ENCODE data around the gene FANCL. TPM values are rescaled to one million over a fixed set of nuclear protein-coding genes. Genes with fewer than 3 reads are reported as not detected.
"Not testable (repeated sequence)": the region's sequence is repeated elsewhere in the genome, so short reads cannot be mapped to it uniquely, and the experiment has no call there.

Gene FANCL
- total and polyA plus RNA-seq, 9 of the 15 experiments (the other 6 are each of a cell fraction or from before 2014, with no cell fraction given), result 36.7 to 120 (median 58.5) TPM

- intact Hi-C loops (cut with micrococcal nuclease); ATAC-seq: not testable (repeated sequence)
Observed at GRCh38 chr2:58187022-58187421, 54.1 kb downstream of the FANCL start.

GRCh38 chr2:58186501-58186900 lies 54.6 kb downstream of the FANCL start:
- BruUV-seq (replicated peaks), result no TSS peak
- 89% methylated on average over 4 of the region's 4 CpGs for WGBS (ENCODE audit: insufficient coverage, low coverage, missing lambda C conversion rate)

More at GRCh38 chr2:58187022-58187421, 54.1 kb downstream of the FANCL start:
- CTCF ChIA-PET (ENCODE audit: low intra/inter-chr PET ratio); DNase-seq (ENCODE audit: extremely low read depth in 1 of 4, low spot score in 3 of 4); FAIRE-seq; H3K27ac ChIP-seq (ENCODE audit: extremely low read depth, low read depth, low read length); H3K9ac ChIP-seq (ENCODE audit: insufficient read depth in 1 of 2, low read depth in 2 of 2, low read length in 2 of 2); H4K20me1 ChIP-seq (replicated peaks; ENCODE audit: control insufficient read depth, insufficient read depth, low read length); H3K4me2 ChIP-seq (ENCODE audit: insufficient read depth, low read length); H3K9me3 ChIP-seq (replicated peaks; ENCODE audit: control insufficient read depth, insufficient read depth, low read depth, low read length); H3K4me3 ChIP-seq; H3K9me1 ChIP-seq (ENCODE audit: control insufficient read depth, insufficient read depth, low read length); H3K79me2 ChIP-seq (ENCODE audit: control insufficient read depth, insufficient read depth, low read length); H3K4me1 ChIP-seq (replicated peaks in 1 of 2; ENCODE audit: control insufficient read depth in 2 of 2, insufficient read depth in 2 of 2, low read length in 2 of 2); POLR2A ChIA-PET; BruUV-seq (replicated peaks); H2AFZ ChIP-seq (ENCODE audit: low read depth, low read length); H3K27me3 ChIP-seq (ENCODE audit: control insufficient read depth in 2 of 2, insufficient read depth in 2 of 2, low read length in 2 of 2); in situ Hi-C loops (cut with MboI): not testable (repeated sequence)
- 0 out of 4 replicates have a peak, but pooled peaks of 1 of the 2 experiments have one; percentile 10 for TF ChIP-seq KDM1A (IDR thresholded peaks at IDR 0.05)
- TF ChIP-seq RBM25 (IDR thresholded peaks at IDR 0.05; ENCODE audit: low read depth, low read length, severe bottlenecking), result peak; percentile 6
- TF ChIP-seq ZNF146 (CRISPR knock-in tag; IDR thresholded peaks at IDR 0.05; ENCODE audit: unreplicated experiment), result peak; percentile 95
- WGBS (ENCODE audit: insufficient coverage, low coverage, missing lambda C conversion rate), result 93% methylated on average over 5 of the region's 6 CpGs
- peaks cover 18% of the 10 kb centered on the region; the same call in 2 of the 3 replicates for H3K36me3 ChIP-seq (ENCODE audit: control insufficient read depth, insufficient read depth, low read length)

More at GRCh38 chr2:58186501-58186900, 54.6 kb downstream of the FANCL start:
- no peak for ATAC-seq
- Histone ChIP-seq H3K27ac (ENCODE audit: extremely low read depth, low read depth, low read length) (no peak overlapping the region), H3K4me1 (replicated peaks in 1 of 2; ENCODE audit: control insufficient read depth in 2 of 2, insufficient read depth in 2 of 2, low read length in 2 of 2) (no peaks in the 10 kb centered on the region), H2AFZ (ENCODE audit: low read depth, low read length) (no peak overlapping the region), H3K4me2 (ENCODE audit: insufficient read depth, low read length) (no peak overlapping the region), H3K27me3 (ENCODE audit: control insufficient read depth in 2 of 2, insufficient read depth in 2 of 2, low read length in 2 of 2) (no peaks in the 10 kb centered on the region), H4K20me1 (replicated peaks; ENCODE audit: control insufficient read depth, insufficient read depth, low read length) (no peaks in the 10 kb centered on the region), H3K9me1 (ENCODE audit: control insufficient read depth, insufficient read depth, low read length) (no peaks in the 10 kb centered on the region), H3K36me3 (ENCODE audit: control insufficient read depth, insufficient read depth, low read length) (peaks cover 18% of the 10 kb centered on the region; the same call in 2 of the 3 replicates), H3K9me3 (replicated peaks; ENCODE audit: control insufficient read depth, insufficient read depth, low read depth, low read length) (no peaks in the 10 kb centered on the region), H3K79me2 (ENCODE audit: control insufficient read depth, insufficient read depth, low read length) (no peaks in the 10 kb centered on the region), H3K4me3 (no peak overlapping the region), H3K9ac (ENCODE audit: insufficient read depth in 1 of 2, low read depth in 2 of 2, low read length in 2 of 2) (no peak overlapping the region)
- in situ Hi-C loops (cut with MboI), result no loop called here
- ChIA-PET POLR2A (no interaction called here), CTCF (ENCODE audit: low intra/inter-chr PET ratio) (no interaction called here)
- intact Hi-C loops (cut with micrococcal nuclease), result no loop called here
- TF ChIP-seq ZNF507 (tag; conservative IDR thresholded peaks at IDR 0.05) (no peak), MEF2D (tag; conservative IDR thresholded peaks at IDR 0.05; ENCODE audit: low read depth) (no peak), RNF219 (CRISPR knock-in tag; IDR thresholded peaks at IDR 0.05) (no peak), SREBF1 (IDR thresholded peaks at IDR 0.05; ENCODE audit: borderline replicate concordance, low read depth, low read length) (no peak), FOXP4 (CRISPR knock-in tag; IDR thresholded peaks at IDR 0.05; ENCODE audit: borderline replicate concordance) (no peak), ZNF589 (CRISPR knock-in tag; IDR thresholded peaks at IDR 0.05; ENCODE audit: low read depth) (no peak), ZNF212 (CRISPR knock-in tag; IDR thresholded peaks at IDR 0.05) (no peak), ARID3A (IDR thresholded peaks at IDR 0.05; ENCODE audit: borderline replicate concordance, low read depth, low read length) (no peak)
- no peak for DNase-seq (ENCODE audit: extremely low read depth in 1 of 4, low spot score in 3 of 4)
- no peak for FAIRE-seq

All from K562 (cell line).